RCC 7860 (cell line): ENCODE data around the gene CENPM.

Source experiments
- DNase-seq: peaks from one replicate; pipeline ENCODE4 v3.0.0-alpha.2; 2015; ENCODE audit warnings: low spot score
- FAIRE-seq: peaks from 2 replicates; lab custom pipeline; 2012; peaks lifted over from hg19 to GRCh38; lab: Jason Lieb, UNC

The CENPM gene

DNA sequence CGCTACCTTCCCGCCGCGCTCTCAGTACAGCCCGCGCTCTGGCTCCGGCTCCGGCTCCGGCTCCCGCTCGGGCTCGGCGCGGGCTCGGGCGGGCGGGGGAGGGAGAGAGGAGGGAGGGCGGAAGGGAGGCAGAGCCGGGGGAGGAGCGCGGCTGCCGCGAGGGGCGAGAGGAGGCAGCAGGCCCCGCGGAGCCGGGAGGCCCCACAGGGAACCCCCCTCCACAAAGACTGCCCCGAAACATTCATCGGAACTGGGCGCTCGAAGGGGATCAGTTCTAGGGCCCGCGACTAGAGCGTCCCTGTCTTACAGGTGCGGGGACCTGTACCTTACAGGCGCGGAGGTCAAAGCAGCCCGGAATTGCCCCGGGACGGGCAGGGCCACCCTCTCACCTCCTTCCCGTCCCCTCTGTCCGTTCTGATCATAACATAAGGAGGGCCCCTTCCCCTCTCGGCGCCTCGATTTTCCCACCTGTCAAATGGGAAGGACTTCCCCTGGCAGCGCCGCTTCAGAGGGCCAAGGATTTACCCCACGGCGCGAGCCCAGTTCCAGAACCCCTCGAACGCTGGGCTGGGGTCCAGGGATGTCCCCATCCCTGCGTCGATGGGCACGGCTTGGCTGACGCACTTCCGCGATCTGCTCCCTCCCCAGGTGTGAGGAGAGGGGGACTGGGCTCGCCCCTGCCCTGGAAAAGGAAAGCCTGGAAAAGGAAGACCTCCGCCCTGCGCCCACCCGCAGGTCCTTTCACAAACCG, 31.7 kb downstream of the CENPM start, which contains the start of gene SHISA8:
Gene SHISA8, minus strand, starts transcription at position 40 of the 751 bp plus-strand sequence. CDS start 407 bp downstream, outside the sequence.
- FAIRE-seq (no peak), DNase-seq (no peak)

DNA sequence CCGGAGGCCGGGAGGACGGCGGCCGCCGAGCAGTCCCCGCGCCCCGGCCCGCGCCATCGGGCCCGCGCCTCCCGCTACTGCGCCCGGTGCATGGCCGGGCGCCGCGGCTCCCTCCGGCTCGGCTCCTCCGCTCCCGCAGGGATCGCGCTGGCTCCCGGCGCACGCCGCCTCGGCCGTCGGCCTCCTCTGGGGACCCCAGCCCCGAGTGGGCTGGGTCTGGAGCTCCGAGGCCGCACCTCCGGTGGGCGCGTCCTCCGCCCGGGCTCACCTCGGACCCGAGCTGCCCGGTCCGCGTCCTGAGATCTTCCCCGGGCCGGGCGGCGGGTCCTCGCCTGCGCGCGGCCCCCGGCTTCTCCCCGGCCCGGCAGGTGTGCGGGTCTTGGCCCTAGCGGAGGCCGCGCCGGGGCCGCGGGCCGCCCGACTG, 32.3 kb downstream of the CENPM start:
- DNase-seq = no peak
- no peak for FAIRE-seq

DNA sequence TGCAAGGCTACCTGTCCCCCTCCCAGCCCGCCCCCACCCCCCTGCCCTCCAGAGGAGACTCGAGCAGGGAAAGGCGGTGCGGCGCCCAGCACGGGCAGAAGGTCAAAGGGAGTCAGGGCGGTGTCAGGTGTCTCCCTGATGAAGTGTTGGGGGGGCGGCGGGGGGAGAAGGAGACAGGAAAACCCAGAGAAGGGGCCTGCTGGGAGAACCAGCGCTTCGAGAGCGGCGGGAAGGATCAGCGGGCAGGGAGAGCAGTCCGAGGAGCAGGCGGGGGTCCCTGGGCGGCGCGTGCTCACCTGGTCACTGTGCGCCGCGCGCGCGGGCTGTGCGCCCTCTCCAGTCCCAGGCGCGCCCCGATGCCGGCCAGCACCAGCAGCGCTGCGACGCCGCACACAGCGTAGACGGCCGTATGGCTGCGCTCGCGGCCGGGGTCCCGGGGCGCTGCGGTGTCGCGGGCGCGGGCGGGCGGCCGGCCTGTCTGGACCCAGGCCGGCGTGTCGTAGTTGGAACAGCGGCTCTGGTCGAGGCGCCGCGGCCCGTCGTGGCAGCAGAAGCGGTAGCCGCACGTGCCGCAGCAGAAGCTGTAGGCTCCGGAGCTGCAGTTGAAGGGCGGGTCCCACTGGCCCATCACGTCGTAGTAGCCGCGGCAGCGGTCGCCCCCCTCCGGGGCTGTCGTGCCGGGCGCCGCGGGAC, 33.0 kb downstream of the CENPM start:
- FAIRE-seq = no peak
- no peak for DNase-seq

DNA sequence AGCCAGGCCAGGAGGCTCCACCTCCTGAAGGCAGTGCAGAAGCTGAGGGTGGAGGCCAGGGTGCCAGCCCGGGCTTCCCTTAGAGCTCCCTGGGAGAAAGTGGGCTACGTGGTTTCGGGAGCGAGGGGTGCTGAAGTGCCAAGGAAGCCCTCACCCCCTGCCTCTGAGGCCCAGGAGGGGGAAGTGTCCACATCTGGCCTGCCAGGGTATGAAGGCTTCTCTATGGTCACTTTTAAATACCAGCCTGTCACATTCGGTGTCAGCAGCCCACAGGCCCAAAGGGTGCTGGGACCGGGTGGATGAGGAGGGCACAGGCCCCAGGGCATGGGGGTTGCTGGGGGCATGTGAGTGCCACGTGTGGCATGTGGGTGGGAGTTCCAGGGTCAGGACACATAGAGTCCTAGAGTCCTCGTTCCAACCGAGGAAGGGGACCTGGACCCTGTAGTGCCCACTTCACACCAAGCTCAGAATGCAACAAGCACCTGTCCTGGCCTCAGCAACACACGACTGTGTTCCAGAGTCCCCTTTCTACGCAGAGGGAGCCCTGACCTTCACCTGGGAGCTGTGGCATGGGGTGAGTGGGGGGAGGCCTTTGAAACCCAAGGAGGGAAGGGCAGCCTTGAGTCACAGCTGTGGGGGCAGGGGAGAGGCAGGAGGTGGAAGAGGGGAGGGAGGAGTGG, 33.8 kb downstream of the CENPM start:
- no peak for DNase-seq

DNA sequence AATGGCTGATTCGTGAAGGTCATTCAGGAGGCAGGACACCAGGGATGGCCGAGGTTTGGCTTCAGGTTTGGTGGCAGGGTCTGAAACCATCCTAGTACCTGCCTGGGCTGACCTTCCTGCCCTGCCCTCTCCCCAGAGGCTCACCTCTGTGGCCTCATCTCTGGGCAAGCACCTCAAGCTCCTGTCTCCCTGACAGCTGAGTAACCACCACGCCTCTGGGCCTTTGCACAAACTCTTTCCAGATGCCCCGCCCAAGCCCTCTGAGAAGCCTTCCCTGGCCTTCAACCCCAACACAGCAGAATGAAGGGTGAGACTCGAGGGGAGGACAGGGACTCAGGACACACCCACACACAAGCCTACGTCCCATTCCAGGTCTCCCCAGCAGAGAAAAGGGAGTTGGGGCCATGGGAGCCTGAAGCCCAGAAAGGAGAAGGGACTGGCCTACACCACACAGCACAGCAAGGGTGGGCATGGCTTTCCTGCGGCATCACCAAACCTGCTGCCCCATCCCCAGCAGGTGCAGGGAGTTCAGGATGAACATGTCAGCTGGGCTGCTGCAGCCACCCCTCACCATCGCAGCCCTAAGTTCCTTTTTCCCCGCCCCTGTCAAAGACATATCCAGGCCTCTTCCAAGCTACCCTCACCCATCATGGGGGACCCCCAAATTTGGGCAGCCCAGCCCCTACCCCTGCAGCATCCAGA, 34.5 kb downstream of the CENPM start:
- FAIRE-seq (no peak), DNase-seq (no peak)

More for the DNA sequence above, 33.8 kb downstream of the CENPM start:
- FAIRE-seq = no peak

DNA sequence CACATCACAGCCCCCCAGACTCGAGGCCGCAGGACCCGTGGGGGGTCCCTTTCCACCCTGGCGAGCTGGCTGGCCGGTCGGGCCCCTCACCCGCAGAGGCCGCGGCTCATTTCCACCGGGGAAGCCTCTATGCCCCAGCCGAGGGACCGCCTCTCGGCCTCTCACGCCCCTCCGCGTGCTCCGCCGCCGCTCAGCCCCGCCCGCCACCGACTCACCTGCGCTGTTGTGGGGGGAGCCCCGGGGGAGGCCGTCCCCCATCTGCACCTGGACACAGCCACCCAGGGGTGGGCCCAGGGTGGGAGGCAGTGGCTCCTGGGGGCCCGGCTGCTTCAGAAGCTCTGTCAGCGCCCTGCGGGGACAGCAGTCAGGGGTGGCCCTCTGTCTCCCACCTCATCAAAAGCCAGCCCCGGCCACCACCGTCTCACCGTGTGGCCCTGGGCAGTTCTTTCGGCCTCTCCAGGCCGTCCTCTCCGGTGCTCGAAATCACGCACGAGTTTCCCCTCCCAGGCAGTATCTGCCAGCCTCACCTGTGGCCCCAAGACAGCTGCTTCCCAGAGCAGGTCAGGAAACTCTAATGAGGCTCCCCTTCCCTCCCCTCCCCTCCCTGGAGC, 35.8 kb downstream of the CENPM start:
- DNase-seq (no peak), FAIRE-seq (no peak)

DNA sequence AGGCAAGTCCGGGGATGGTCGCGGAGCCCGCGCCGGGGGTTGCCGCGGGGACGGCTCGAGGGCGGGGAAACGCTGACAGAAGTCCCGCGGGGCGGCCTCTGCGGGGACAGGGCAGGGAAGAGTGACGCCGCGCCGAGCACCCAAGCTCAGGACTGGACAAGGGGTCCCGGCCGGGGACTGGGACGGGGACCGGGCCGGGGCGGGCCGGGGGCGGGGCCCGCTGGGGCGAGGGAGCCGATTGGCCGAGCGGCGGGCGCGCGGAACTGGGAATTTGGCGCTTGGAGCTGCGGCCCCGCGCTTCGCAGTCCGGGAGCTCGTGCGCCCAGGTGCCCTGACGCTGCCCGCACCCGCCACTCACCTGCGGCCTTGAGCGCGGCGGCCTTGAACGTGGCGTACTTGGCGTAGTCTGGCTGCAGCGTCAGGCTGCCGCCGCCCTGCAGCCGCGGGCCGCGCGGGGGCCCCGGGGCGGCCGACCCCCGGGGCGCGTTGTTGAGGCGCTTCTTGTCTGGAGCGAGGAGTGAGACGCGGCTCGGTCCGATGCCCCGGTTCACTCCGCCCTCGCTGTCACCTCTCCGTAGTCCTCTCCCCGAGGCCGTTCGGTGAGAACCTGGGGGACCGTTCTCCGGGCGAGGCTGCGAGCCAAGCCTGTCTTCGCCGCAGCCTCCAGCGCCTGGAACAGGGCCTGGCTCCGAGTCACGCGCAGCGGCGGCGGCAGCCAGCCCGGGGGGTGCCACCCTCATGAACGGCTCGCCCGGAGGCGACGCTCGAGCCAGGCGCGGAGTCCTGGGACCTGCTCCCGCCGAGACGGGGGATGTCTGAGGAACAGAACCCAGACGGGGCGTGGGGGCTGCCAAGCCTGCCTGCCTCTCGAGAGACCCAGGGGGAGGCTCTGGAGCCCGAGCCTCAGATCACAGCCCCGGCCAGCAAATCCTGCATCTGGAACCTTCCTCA, 36.6 kb downstream of the CENPM start:
- FAIRE-seq (no peak), DNase-seq (no peak)

DNA sequence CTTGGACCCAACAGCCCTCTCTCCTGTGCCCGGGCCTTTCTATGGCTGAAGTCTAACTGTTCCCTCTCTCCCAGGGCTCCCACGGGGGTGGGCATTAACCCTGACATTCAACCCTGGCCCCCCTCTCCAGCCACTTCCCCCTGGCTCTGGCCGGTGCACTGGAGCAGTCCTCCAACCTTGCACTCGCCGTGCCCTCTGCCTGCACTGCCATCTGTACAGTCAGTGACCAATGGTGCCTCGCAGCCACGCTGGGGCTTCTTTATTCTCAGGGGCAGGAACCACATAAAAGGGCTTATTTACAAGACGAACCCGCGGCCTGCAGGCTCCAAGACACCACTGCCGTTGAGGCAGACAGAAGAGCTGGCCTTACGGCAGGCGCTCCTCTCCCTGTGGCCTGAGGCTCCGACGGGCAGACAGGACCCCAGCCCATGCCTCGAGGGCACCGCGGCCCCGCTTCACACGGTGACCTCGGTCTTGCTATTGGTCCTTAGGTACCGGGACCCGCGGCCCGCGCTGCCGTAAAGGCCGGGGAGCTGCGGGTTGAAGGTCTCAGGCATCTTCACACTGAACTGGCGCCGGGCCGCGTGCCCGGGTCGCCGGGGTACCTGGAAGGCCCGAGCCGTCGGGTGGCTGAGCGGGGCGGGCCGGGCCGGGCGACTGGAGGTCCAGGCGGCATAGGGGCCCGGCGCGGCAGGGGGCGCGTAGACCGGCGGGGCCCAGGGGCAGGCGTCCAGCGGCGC, 37.5 kb downstream of the CENPM start:
- FAIRE-seq (no peak), DNase-seq (no peak)

DNA sequence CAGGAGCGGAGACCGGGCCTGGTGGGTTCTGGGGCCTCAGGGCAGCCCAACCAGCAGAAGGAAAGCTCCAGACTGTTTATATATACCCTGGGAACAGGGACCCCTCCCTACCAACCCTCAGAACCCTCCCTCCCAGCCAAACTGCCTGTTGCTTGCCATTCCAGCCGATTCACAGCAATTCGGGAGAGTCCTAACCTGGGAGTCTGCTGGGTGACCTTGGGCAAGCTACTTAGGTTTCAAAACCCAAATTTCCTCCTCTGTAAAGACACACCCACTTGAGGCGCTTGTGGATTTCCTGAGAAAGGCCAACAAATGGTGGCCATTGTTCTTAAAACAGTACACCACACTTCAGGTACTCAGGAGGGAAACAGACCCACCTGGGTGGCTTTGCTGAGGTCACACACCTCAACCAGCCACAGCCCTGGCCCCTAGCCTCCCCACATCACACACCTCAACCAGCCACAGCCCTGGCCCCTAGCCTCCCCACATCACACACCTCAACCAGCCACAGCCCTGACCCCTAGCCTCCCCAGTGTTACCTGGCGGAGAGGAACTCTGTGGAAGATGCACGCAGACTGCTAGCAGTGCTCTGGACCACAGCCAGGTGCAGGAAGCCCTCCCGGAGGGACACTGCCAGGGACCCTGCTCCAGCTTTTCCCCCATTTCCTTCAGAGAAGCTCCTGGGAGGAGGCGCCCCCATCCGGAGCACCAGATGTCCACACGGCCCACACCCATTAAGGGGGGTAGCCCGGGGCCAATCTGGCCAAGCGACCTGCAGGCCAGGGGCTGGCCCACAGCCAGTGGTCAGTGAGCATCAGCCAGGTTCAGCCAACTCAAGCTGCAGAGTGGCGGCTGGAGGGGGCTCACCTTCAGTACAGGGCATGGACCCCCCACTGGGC, 38.3 kb downstream of the CENPM start:
- DNase-seq (no peak), FAIRE-seq (no peak)

DNA sequence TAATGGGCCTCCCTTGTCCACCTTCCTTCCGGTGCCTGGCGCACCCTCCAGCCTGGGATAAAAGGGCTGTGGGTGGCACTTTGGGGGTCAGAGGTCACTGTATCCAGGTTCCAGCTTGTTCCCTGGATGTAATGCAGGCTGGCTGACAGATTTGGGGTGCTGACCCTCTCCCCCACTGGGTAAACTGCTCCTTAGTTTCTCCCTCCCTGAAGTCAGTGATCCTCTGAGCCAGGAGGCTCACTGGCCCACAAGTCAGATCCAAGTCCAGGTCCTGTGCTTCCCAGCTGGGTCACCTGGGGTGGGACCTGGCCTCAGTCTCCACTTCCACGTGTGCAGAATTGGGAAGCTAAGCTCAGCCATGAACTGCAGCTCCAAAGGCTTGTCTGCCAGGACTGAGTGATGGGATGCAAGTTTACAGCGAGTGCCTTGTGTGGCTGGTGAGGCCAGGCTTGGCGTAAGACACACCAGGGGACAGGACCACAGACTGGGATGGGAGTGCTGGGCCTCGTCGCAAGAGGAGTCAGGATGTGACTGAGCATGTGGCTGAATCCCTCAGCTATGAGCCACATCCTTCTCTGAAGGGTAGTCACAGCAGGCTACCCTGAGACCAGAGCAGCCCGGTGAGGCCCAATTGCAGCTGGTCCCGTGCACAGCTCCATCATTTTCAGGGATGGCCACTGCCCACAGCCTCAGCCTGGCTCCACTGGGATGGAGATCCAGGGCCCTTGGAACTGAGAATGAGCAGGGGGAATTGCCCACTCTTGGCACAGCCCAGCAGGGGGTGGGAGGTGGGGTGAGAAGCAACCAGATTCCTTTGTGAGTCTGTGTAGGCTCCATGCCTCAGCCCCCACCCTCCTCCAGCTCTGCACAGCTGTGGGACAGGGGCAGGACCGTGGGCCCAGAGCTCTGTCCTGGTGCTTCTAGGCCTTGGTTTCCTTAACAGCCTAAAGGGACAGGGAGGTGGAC, 39.2 kb downstream of the CENPM start:
- no peak for FAIRE-seq

DNA sequence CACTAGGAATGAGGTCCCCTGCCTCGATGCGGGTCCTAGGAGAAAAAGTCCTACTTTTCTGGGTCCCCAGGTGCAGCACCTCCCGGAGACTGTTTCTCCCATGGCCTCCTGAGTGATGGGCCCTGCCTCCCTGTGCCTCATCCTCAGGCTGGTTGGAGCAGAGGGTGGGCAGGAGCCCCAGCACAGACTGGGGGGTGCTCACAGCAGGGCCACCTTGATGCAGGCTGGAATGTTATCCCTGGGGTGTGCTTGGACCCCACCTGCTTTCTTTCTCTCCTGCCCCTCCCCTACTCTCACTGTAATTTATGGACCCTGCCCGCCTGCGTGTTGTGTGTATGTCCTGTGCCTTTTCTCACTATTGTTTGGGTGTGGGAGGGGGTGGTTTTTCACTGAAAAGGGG, 40.1 kb downstream of the CENPM start:
- FAIRE-seq (no peak), DNase-seq (no peak)

More for the DNA sequence above, 39.2 kb downstream of the CENPM start:
- no peak for DNase-seq

DNA sequence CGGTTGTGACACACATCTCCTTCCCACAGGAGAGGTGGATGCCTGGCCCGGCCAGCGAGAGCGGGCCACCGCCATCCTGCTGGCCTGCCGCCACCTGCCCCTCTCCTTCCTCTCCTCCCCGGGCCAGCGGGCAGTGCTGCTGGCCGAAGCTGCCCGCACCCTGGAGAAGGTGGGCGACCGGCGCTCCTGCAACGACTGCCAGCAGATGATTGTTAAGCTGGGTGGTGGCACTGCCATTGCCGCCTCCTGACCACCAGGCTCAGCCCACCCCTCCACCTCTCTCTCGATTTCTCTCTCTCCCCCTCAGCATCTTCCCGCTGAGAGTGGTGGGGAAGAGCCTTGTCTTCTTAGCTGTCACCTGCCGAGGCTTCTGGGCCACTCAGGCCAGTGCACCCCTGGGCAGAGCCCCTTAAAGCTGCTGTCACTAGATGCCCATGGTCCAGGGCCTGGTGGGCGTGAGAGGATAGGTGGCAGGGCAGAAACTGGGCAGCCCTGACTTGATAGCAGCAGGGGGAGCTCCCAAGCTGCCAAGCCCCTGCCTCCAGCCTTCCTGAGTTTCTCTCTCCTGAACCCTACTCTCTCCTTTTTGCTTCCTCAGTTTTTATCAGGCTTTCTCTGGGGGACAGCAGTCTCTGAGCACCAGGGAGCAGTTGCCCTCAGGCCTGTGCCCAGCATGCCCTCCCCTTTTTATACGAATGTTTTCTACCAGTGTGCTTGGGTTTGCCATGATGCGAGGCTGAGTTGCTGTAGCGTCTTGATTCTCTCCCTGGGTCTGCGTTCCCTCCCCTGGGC, 41.3 kb downstream of the CENPM start:
- DNase-seq (no peak), FAIRE-seq (no peak)

DNA sequence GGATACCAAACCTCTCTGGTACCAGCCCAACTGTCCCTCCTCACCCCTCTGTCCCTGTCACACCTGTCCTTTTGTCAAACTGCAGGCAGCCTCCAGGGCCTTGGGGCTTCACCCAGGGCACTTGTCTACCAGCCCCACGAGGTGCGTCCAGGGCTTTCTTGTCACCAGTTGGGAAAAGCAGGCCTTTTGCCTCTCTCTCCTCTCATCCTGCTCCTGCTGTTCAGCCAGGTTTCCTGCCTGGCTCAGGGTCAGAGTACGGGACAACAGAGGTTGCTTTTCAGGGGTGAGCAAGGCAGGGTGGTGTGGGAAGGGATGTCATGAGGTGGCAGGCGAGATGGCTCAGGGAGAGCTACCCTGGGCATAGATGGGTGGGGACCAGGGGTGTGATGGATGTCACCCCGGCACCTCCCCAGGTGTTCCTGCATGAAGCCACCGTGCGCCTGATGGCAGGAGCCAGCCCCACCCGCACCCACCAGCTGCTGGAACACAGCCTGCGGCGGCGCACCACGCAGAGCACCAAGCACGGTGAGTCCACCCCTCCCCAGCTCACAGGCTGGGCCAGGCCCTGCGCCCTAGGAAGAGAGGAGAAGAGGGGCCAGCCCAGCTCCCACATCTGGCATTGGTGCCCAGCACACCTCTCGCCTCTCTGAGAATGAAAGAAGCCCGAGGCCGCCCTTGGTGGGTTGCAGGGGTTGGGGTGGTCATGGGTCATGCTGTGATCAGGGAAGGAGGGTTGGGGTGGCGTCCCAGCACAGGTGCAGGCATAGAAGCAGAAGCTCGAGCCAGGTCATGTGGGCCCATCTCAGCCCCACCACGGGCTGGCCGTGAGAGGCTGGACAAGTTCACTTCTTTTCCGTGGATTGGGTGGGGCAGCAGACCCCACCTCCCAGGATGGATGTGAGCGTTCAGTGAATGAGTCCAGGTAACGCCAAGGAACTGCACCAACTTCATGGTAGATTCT, 42.2 kb downstream of the CENPM start:
- DNase-seq (no peak), FAIRE-seq (no peak)

DNA sequence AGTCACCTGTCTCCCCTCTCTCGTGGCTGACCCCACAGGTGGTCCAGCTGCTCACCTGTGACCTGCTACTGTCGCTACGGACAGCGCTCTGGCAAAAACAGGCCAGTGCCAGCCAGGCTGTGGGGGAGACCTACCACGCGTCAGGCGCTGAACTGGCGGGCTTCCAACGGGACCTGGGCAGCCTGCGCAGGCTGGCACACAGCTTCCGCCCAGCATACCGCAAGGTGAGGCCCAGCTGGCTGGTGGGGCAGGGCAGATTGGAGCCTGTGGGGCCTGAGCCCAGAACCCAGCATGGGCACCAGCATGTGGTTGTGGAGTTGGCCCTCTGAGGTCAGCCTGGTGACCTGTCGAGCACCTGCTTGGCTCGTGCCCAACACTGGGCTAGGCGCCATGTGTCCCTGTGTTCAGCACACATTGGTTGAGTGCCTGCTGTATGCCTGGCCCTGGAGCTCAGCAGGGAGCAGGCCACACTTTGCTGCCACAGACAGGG, 44.0 kb downstream of the CENPM start:
- FAIRE-seq (no peak), DNase-seq (no peak)

DNA sequence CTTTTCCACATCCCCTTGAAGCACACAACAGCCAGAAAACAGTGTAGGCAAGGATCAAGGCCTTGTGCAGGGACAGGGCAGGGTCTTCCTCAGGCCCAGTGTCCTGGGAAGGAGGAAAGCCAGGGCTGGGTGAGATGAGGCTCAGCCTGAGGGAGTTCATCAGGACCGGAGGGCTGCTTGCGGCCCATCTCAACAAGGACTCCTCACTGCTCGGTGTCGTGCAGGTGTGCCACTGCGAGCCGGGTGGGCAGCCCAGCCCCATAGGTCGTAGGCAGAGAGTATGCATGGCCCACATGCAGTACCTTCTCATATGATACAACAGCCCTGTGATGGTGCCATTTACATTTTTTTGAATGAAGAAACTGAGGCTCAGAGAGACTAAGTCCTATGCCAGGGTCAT, 44.9 kb downstream of the CENPM start:
- DNase-seq = no peak
- FAIRE-seq = no peak
